Glutamatergic neuron (in vitro differentiated cells): ENCODE results near the gene PLK2. TPM values are rescaled to one million over a fixed set of nuclear protein-coding genes. Genes with fewer than 3 reads are reported as not detected.

Experiments used
- DNase-seq: peaks from one replicate; pipeline ENCODE4 v3.0.0; 2022
- H3K27ac Mint-ChIP-seq: one replicate; pipeline ENCODE4 v1.8.0; 2020; ENCODE audit warnings: mild to moderate bottlenecking, mixed read lengths, inconsistent platforms; ENCODE audit not compliant: unreplicated experiment
- H3K27me3 Mint-ChIP-seq: one replicate; pipeline ENCODE4 v1.8.0; 2020; ENCODE audit warnings: mild to moderate bottlenecking, moderate library complexity, mixed read lengths, inconsistent platforms; ENCODE audit not compliant: unreplicated experiment
- H3K36me3 Mint-ChIP-seq: one replicate; pipeline ENCODE4 v1.8.0; 2020; ENCODE audit warnings: mild to moderate bottlenecking, mixed read lengths, inconsistent platforms; ENCODE audit not compliant: unreplicated experiment
- H3K4me1 Mint-ChIP-seq: one replicate; pipeline ENCODE4 v1.8.0; 2020; ENCODE audit warnings: mild to moderate bottlenecking, low read depth, mixed read lengths, inconsistent platforms; ENCODE audit not compliant: unreplicated experiment
- H3K4me3 Mint-ChIP-seq: one replicate; pipeline ENCODE4 v1.8.0; 2020; ENCODE audit warnings: mild to moderate bottlenecking, mixed read lengths, inconsistent platforms; ENCODE audit not compliant: unreplicated experiment
- H3K9me3 Mint-ChIP-seq: one replicate; pipeline ENCODE4 v1.8.0; 2020; ENCODE audit warnings: mild to moderate bottlenecking, moderate library complexity, mixed read lengths, inconsistent platforms; ENCODE audit not compliant: unreplicated experiment
- CTCF ChIP-seq: fragments of 200-600 bp; sonication (generic); IDR thresholded peaks from one replicate; pipeline ENCODE4 v1.5.0; 2021; ENCODE audit not compliant: partially characterized antibody, unreplicated experiment
- total RNA-seq: library from RNA; stranded (reverse); fragmentation: NEBNext Ultra II Directional; extraction: Animal tissue kit (Norgen Biotek cat#: 25700); gene quantifications from one replicate; pipeline ENCODE4 v1.2.1, GENCODE V29; 2021; ENCODE audit not compliant: unreplicated experiment

PLK2 gene
- total RNA-seq, 1 donor from 2014 or later, result 7.8 TPM

GRCh38 chr5:58440901-58441460 is 18.9 kb downstream of the PLK2 start:
- no peak for TF ChIP-seq CTCF
- no peak for DNase-seq
- Mint-ChIP-seq H3K9me3 (no peaks in the 10 kb centered on the region), H3K4me1 (no peaks in the 10 kb centered on the region), H3K36me3 (no peaks in the 10 kb centered on the region), H3K27ac (no peak overlapping the region), H3K27me3 (no peaks in the 10 kb centered on the region), H3K4me3 (no peak overlapping the region)

- Mint-ChIP-seq H3K4me3 (no peak overlapping the region), H3K27ac (no peak overlapping the region), H3K36me3 (no peaks in the 10 kb centered on the region), H3K9me3 (no peaks in the 10 kb centered on the region), H3K27me3 (no peaks in the 10 kb centered on the region), H3K4me1 (no peaks in the 10 kb centered on the region)
- no peak for TF ChIP-seq CTCF
- DNase-seq, result peak; percentile 34
Observed at GRCh38 chr5:58439094-58439644, 20.7 kb downstream of the PLK2 start.

- Mint-ChIP-seq H3K4me3 (no peak overlapping the region), H3K9me3 (no peaks in the 10 kb centered on the region), H3K27me3 (no peaks in the 10 kb centered on the region), H3K4me1 (no peaks in the 10 kb centered on the region), H3K27ac (no peak overlapping the region), H3K36me3 (no peaks in the 10 kb centered on the region)
- no peak for DNase-seq
- TF ChIP-seq CTCF, result no peak
Observed at GRCh38 chr5:58437661-58438060, 22.2 kb downstream of the PLK2 start.

- H3K36me3 Mint-ChIP-seq, result no peaks in the 10 kb centered on the region
- H3K9me3 Mint-ChIP-seq, result no peaks in the 10 kb centered on the region
- no peak for DNase-seq
- no peaks in the 10 kb centered on the region for H3K27me3 Mint-ChIP-seq
- no peaks in the 10 kb centered on the region for H3K4me1 Mint-ChIP-seq
- TF ChIP-seq CTCF, result no peak
- no peak overlapping the region for H3K4me3 Mint-ChIP-seq
- no peak overlapping the region for H3K27ac Mint-ChIP-seq
Observed at GRCh38 chr5:58431832-58432231, 28.1 kb downstream of the PLK2 start.

GRCh38 chr5:58412932-58413331 is 47.0 kb downstream of the PLK2 start:
- no peaks in the 10 kb centered on the region for H3K36me3 Mint-ChIP-seq
- no peak overlapping the region for H3K4me3 Mint-ChIP-seq
- H3K9me3 Mint-ChIP-seq, result peaks cover 3% of the 10 kb centered on the region

More at GRCh38 chr5:58412932-58413331, 47.0 kb downstream of the PLK2 start:
- no peak for DNase-seq
- Mint-ChIP-seq H3K4me1 (no peaks in the 10 kb centered on the region), H3K27me3 (no peaks in the 10 kb centered on the region), H3K27ac (no peak overlapping the region)
- TF ChIP-seq CTCF, result no peak
